22Rv1 (cell line): ENCODE results near the gene DCDC2C.
"Not testable (repeated sequence)": the region's sequence is repeated elsewhere in the genome, so short reads cannot be mapped to it uniquely, and the experiment has no call there.

Experiments
- H3K27ac ChIP-seq: fragments of 450-650 bp; 2 replicates; pipeline ENCODE4 v1.5.1; 2017
- CTCF ChIP-seq: fragments of 450-650 bp; IDR thresholded peaks from 2 replicates; pipeline ENCODE4 v1.5.1; 2017; ENCODE audit warnings: mild to moderate bottlenecking
- ZFX ChIP-seq: fragments of 450-650 bp; IDR thresholded peaks from 2 replicates; pipeline ENCODE4 v1.6.1; 2017; ENCODE audit warnings: antibody characterized with exemption, borderline replicate concordance

The DCDC2C gene

DNA sequence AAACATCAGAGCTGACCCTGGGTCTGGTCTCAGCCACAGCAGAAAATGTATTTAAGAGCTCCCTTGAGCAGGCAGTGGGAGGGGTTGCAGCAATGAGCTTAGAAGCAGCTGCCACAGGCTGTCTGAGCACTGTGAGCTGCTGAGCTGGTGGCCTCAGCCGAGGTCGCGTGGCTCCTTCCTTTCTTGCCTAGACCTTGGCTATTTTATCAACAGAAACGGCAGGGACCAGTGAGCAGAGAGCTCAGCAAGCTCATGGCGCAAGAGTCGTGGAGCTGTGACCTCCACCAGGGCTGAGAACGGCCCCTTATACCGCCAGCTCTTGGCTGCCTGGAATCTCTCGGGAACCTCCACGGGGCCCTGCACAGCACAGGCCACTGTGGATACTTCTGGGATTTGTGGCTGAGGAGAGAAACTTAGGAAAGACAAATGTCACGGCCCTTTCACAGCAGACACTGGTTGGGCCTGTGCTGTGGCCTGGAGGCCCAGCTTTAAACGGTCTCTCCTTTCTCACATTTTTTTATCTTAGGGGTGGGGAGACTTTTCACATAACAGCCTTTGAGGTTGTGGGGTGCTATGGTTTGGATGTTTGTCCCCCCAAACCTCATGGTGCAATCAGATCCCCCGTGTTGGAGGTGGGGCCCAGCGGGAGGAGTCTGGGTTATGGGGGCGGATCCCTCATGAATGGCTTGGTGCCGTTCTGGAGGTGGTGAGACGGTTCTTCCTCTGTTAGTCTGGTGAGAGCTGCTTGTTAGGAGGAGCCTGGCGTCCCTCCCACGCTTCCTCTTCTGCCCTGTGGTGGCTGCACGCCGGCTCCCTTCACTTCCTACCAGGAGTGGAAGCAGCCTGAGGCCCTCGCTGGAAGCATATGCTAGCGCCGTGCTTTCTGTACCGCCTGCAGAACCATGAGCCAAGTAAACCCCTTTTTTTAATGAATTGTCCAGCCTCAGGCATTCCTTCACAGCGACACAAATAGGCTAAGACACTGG lies 43.6 kb upstream of the DCDC2C start:
- no peak overlapping the region for H3K27ac ChIP-seq
- TF ChIP-seq ZFX (no peak), CTCF (no peak)

GRCh38 chr2:3660640-3661039 lies 42.7 kb upstream of the DCDC2C start:
- not testable (repeated sequence) for H3K27ac ChIP-seq

GRCh38 chr2:3661149-3661660 lies 42.2 kb upstream of the DCDC2C start:
- H3K27ac ChIP-seq, result no peak overlapping the region
- no peak for TF ChIP-seq CTCF
- TF ChIP-seq ZFX, result no peak

GRCh38 chr2:3662239-3662638 lies 41.1 kb upstream of the DCDC2C start:
- TF ChIP-seq ZFX (no peak), CTCF (no peak)
- H3K27ac ChIP-seq, result no peak overlapping the region

- no peak for TF ChIP-seq CTCF
- no peak for TF ChIP-seq ZFX
- H3K27ac ChIP-seq, result no peak overlapping the region
Measured at GRCh38 chr2:3664118-3664517, 39.3 kb upstream of the DCDC2C start.

DNA sequence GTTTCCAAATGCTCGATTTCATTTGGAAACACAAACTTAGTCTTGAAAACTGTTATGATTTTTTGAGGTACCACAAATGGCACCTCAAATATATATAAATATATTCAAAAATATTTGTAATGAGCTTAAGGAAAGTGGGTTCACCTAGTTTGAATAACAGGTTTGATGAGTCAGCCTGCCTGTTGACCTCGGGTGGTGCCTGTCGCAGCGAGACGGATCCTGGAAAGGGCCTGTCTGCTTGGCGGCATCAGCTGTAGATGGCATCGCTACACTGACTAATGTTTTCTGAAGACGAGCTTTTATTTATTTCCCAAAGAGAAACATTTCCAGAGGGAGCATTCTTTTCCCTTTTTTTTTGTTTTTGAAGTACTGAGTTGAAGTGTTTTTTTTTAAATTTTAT lies 38.5 kb upstream of the DCDC2C start:
- TF ChIP-seq CTCF, result no peak
- TF ChIP-seq ZFX, result no peak
- no peak overlapping the region for H3K27ac ChIP-seq

- no peak for TF ChIP-seq ZFX
- TF ChIP-seq CTCF, result no peak
- H3K27ac ChIP-seq, result no peak overlapping the region
Measured at GRCh38 chr2:3665886-3666612, 37.3 kb upstream of the DCDC2C start.
